Hematopoietic multipotent progenitor cell treated with erythropoietin and hydrocortisone succinate and interleukin-3 and kit ligand, for 15 days (in vitro differentiated cells): ENCODE results near the gene FAM168B.
"Not testable (repeated sequence)": the region's sequence is repeated elsewhere in the genome, so short reads cannot be mapped to it uniquely, and the experiment has no call there.

ENCODE experiments used
- DNase-seq: peaks from one replicate; pipeline ENCODE4 v3.0.0-alpha.2; 2015; ENCODE audit warnings: low spot score

Gene FAM168B

GRCh38 chr2:131094463-131095281 lies 1.4 kb upstream of the FAM168B start:
- DNase-seq, result no peak

DNA sequence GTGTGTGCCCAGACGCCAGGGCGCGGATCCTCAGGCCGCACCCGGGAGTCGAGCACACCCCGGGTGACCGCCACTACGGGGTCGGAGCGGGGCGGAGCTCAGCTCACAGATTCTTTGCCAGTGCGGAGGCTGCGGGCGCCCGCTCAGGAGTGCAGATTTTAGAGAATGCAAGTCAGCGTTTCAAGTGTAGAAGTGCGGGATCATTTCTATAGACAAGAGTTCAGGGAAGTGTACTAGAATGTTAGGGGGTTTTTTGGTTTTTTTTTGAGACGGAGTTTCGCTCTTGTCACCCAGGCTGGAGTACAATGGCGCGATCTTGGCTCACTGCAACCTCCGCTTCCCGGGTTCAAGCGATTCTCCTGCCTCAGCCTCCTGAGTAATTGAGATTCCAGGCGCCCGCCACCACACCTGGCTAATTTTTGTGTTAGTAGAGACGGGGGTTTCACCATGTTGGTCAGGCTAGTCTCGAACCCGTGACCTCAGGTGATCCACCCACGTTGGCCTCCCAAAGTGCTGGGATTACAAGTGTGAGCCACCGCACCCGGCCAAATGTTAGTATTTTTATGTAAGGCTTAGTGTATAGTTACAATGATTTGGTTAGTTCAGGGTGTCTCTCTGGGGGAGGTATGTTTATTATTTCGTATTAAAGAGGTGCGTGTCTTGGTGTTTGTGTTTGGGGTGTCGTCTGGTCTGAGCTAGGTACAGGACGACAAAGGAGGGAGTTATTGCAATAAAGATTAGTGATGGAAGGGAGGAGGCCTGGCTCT lies 619 bp upstream of the FAM168B start:
- no peak for DNase-seq

DNA sequence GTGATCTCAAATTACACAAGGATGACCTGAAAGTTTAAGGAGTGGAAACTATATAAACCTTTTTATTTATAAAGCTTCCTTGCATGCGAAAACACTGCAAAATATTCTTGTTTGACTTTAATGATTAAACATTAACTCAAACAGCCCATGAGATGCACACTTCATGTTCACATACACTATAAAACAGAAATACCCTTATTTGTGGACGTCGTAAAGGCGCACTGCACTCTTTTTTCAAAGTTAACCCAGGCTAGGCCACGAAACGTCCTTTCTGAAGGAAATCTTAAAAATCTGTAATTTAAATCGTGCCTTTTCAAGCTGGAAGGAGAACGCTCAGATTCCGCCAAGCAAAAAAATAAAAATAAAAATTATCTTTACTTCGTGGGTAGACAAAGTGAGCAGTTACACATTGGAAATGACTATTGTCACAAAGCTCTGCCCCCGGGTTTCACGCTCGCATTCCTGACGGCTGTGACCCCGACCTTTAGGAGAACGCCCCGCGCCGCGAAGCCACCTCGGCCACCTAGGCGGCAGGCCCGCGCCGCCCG lies 728 bp downstream of the FAM168B start:
- DNase-seq, result no peak

DNA sequence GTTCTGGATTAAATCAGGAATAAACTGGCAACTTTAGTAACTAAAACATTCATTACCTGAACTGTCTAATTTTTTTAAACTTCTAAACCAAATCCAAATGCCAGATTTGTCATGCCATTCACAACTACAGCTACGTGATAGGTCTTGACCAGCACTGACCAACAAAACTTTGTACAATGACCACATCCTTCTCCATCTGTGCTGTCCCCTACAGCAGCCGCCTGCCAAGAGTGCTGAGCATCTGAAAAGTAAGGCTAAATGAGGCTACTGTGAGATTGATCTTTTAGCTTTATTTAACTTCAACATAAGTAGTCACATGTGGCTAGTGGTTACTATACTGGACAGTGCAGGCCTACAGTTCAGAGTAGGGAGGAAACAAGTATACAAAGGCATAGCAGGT lies 7.6 kb downstream of the FAM168B start:
- DNase-seq, result no peak

GRCh38 chr2:131081190-131081589 lies 12.1 kb downstream of the FAM168B start:
- DNase-seq, result no peak

DNA sequence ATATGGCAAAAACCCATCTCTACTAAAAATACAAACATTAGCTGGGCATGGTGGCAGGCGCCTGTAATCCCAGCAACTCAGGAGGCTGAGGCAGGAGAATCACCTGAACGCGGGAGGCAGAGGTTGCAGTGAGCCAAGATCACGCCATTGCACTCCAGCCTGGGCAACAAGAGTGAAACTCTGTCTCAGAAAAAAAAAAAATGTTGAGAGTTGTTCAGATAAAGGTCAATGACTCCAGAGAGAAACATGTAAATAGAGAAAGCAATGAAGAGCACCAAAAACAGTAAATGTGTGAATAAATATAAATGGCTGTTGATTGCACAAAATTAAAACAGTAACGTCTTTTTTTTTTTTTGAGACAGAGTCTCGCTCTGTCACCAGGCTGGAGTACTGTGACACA lies 13.3 kb downstream of the FAM168B start:
- DNase-seq, result not testable (repeated sequence)

GRCh38 chr2:131077966-131078365 lies 15.3 kb downstream of the FAM168B start:
- DNase-seq, result no peak

GRCh38 chr2:131077182-131077846 lies 15.9 kb downstream of the FAM168B start:
- DNase-seq, result no peak

DNA sequence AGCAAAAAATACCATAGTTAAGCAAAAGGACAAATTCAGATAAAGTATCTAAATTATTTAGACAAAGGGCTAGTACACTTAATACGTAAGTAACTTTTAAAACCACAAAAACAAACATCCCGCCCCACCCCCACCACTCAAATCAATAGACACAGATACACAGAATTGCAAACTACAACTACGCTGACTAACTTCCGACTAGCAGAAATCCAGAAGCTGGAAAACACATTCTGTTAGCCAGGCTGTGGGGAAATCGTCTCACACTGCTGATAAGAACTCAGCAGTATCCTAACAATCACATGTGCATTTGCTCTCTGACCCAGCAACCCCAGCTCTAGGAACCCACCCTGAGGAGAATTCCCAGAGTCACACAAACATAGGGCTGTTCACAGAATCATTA lies 16.6 kb downstream of the FAM168B start:
- no peak for DNase-seq

GRCh38 chr2:131075578-131075977 lies 17.7 kb downstream of the FAM168B start:
- DNase-seq, result not testable (repeated sequence)

DNA sequence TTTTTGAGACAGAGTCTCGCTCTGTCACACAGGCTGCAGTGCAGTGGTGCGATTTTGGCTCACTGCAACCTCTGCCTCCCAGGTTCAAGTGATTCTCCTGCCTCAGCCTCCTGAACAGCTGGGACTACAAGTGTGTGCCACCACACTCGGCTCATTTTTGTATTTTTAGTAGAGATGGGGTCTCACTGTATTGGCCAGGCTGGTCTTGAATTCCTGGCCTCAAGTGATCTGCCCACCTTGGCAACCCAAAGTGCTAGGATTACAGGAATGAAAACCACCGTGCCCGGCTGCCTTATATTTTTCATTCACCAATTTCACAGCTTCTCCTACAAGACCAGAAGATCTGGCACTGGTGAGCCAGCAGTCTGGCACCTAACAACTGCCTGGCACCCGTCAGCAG lies 25.1 kb downstream of the FAM168B start:
- not testable (repeated sequence) for DNase-seq

DNA sequence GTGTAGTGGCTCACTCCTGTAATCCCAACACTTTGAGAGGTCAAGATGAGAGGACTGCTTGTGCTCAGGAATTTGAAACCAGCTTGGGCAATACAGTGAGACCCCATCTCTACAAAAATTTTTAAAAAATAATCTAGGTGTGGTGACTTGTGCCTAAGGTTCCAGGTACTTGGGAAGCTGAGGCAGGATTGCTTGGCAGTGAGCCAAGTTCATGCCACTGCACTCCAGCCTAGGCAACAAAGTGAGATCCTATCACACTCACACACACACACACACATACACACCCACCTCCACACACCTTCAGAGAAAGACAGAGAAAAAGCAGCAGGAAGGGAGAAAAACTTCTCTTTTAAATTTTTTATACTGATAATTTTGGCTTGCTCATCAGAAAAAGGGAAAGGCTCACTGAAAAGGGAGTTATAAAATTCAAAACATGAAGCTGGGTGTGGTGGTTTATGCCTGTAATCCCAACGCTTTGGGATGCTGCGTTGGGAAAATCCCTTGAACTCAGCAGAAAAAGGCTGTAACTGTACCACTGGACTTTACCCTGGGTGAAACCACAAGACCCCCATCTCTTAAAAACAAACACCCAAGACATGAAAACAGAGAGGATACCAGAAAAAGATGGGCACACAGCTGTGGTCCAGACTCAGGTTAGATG lies 25.7 kb downstream of the FAM168B start:
- no peak for DNase-seq

DNA sequence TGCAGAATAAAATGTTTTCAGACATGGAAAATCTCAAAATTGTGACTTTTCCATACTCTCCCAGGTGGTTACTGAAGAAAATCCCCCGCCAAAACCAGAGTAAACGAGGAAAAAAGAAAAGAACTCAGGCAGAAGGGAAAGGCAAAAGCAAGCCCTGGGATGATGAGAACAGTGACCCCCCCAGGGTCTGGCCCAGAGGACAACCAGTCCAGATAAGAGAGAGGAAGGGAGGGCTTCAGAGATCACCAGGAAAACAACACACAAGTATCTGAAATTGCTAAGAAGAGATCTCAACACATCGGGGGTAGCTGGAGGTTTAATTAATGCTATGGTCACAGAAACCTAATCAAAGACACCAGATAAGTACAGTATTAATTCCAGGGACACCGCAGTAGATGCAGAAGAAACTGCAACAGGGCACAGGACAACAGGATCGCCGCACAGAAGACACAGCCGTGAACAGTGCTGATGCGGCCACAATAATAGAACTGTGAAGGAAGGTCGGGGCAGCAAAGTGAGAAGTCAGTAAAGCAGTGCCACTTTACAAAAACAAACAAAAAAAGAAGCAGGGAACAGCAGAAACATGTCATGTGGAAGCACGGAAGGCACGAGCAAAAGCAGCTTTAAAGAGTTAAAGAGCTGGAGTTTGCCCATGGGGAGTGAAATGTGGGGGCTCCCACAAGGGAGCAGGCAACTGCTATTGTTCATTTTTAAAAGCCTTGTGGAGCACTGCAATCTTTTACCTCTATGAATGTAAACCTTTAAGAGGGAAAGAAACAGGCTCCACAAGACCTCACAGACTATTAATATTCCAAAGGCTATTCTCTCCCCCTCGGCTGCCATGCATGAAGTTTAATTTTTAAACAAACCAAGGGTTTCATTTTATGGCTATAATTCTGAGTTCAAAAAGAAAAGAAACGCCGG lies 28.4 kb downstream of the FAM168B start:
- no peak for DNase-seq

GRCh38 chr2:131063501-131064283 lies 29.6 kb downstream of the FAM168B start:
- no peak for DNase-seq

GRCh38 chr2:131058920-131059319 lies 34.3 kb downstream of the FAM168B start:
- no peak for DNase-seq

GRCh38 chr2:131058214-131058843 lies 34.9 kb downstream of the FAM168B start:
- DNase-seq, result no peak

- DNase-seq, result no peak
These were observed 36.4 kb downstream of the FAM168B start for GRCh38 chr2:131056932-131057287.

DNA sequence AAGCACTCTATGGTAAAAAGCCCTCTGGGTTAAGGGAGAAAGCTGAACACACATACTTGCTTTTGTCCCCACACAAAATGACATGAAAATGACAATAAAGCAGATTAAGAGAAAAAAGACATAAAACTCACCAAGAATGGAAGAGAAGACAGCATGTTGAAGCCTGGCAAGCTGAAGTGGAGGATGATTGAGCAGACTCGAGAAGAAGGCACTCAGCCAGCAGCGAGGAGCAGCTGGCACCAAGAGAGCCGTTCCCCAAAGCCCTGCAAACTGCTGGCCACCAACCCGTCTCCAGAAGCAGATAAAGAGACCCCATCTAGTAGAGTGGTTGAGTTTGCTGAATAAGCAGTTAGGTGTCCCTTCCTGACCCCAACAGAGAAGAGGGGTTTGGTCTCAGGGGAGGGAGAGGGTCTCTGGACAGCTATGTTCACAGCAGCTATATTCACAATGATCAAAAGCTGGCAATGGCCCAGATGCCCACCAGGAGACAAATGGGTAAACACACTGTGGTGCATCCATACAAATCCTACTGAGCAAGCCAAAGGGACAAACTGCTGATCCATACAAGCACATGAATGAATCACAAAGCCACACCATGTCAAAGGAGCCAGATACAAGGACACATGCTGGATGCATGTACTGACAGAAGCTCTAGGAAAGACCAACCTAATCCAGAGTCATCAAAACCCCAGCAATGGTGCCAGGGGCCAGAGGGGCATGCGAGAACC lies 36.9 kb downstream of the FAM168B start:
- DNase-seq, result no peak
